Mesendoderm (in vitro differentiated cells): ENCODE data around the gene PDIA5.
A peak's percentile ranks its signal among the peaks of the same experiment; 100 is the strongest.
"Not testable (repeated sequence)": the region's sequence is repeated elsewhere in the genome, so short reads cannot be mapped to it uniquely, and the experiment has no call there.

Source experiments
- DNase-seq: peaks from one replicate; pipeline ENCODE4 v3.0.0; 2013
- H2AK5ac ChIP-seq: 2 replicates; pipeline ENCODE4 v1.6.1; 2013; ENCODE audit warnings: low read length, inconsistent platforms
- H2BK120ac ChIP-seq: 2 replicates; pipeline ENCODE4 v1.6.1; 2013; ENCODE audit warnings: low read depth, mild to moderate bottlenecking, low read length, moderate library complexity, mixed read lengths
- H2BK15ac ChIP-seq: replicated peaks from 2 replicates; pipeline ENCODE4 v1.6.1; 2013; ENCODE audit warnings: low read depth, mild to moderate bottlenecking, moderate library complexity
- H2BK5ac ChIP-seq: 2 replicates; pipeline ENCODE4 v1.6.1; 2013; ENCODE audit warnings: low read length, inconsistent platforms
- H3K18ac ChIP-seq: 2 replicates; pipeline ENCODE4 v1.6.1; 2013; ENCODE audit warnings: mild to moderate bottlenecking, low read length, mixed read lengths
- H3K23ac ChIP-seq: one replicate; pipeline ENCODE4 v1.6.1; 2013; ENCODE audit warnings: low read length
- H3K27ac ChIP-seq: 2 replicates; pipeline ENCODE4 v1.5.1; 2013; ENCODE audit warnings: low read depth, mild to moderate bottlenecking, inconsistent platforms, low read length, moderate library complexity
- H3K27me3 ChIP-seq: 2 replicates; pipeline ENCODE4 v1.6.1; 2013; ENCODE audit warnings: low read length, control low read depth, mild to moderate bottlenecking, inconsistent platforms; ENCODE audit not compliant: insufficient read depth, poor library complexity
- H3K36me3 ChIP-seq: 2 replicates; pipeline ENCODE4 v1.6.1; 2013; ENCODE audit warnings: low read length, inconsistent platforms; ENCODE audit not compliant: control insufficient read depth, insufficient read depth
- H3K4ac ChIP-seq: one replicate; pipeline ENCODE4 v1.6.1; 2013; ENCODE audit warnings: low read depth, mild to moderate bottlenecking, low read length, moderate library complexity
- H3K4me1 ChIP-seq: 2 replicates; pipeline ENCODE4 v1.6.1; 2013; ENCODE audit warnings: low read depth, low read length, inconsistent platforms; ENCODE audit not compliant: control insufficient read depth
- H3K4me2 ChIP-seq: 2 replicates; pipeline ENCODE4 v1.6.1; 2013; ENCODE audit warnings: low read length
- H3K4me3 ChIP-seq: 2 replicates; pipeline ENCODE4 v1.5.1; 2013; ENCODE audit warnings: mild to moderate bottlenecking, low read length
- H3K56ac ChIP-seq: one replicate; pipeline ENCODE4 v1.6.1; 2013; ENCODE audit warnings: low read length
- H3K79me1 ChIP-seq: 2 replicates; pipeline ENCODE4 v1.6.1; 2013; ENCODE audit warnings: low read length, inconsistent platforms
- H3K79me2 ChIP-seq: 2 replicates; pipeline ENCODE4 v1.6.1; 2013; ENCODE audit warnings: mild to moderate bottlenecking, low read length; ENCODE audit not compliant: control insufficient read depth, insufficient read depth
- H3K9ac ChIP-seq: 2 replicates; pipeline ENCODE4 v1.6.1; 2013; ENCODE audit warnings: low read length, inconsistent platforms
- H4K5ac ChIP-seq: one replicate; pipeline ENCODE4 v1.6.1; 2013; ENCODE audit warnings: low read length
- H4K8ac ChIP-seq: one replicate; pipeline ENCODE4 v1.6.1; 2013; ENCODE audit warnings: low read depth, mild to moderate bottlenecking, control low read depth, low read length, moderate library complexity
- WGBS: extraction: QIAGEN DNeasy Blood & Tissue Kit; methylation state at CpG from one replicate; pipeline ENCODE4 v1.1.7; 2013; ENCODE audit warnings: low lambda C conversion rate, missing lambda C conversion rate; ENCODE audit not compliant: insufficient coverage; ENCODE audit errors: extremely low coverage; 5-methylcytosine and 5-hydroxymethylcytosine counted together

Gene PDIA5

DNA sequence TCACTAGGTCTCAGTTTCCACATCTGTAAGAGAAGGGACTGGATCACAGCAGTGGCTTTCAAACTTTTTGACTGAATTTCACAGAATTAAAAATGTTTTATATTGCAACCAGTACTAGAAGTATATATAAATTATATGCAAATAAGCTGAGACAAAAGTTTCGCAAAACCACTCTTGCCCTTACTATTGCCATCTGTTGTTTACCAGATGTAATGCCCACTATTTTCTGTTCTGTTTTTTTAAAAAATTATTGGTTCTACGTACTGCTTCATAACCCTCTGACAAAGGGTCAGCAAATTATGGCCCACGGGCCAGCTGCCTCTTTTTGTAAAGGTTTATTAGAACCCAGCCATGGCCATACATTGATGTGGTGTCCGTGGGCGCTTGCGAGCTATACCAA is 44.8 kb downstream of the PDIA5 start:
- peaks cover 9% of the 10 kb centered on the region for H3K36me3 ChIP-seq
- no peak overlapping the region for H3K27ac ChIP-seq
- H4K8ac ChIP-seq: no peak overlapping the region
- no peak overlapping the region for H2AK5ac ChIP-seq
- H3K4me1 ChIP-seq: no peaks in the 10 kb centered on the region
- no peak overlapping the region for H3K18ac ChIP-seq
- H2BK15ac ChIP-seq: no peak overlapping the region
- H3K4ac ChIP-seq: no peak overlapping the region
- no peak overlapping the region for H4K5ac ChIP-seq
- no peak overlapping the region for H2BK120ac ChIP-seq
- H3K27me3 ChIP-seq: no peaks in the 10 kb centered on the region
- H3K79me2 ChIP-seq: no peaks in the 10 kb centered on the region
- peaks cover 2% of the 10 kb centered on the region for H3K79me1 ChIP-seq
- no peak for DNase-seq
- WGBS: no CpG with 5 or more reads among the region's 6 CpGs
- H2BK5ac ChIP-seq: no peak overlapping the region
- H3K56ac ChIP-seq: no peak overlapping the region
- H3K4me3 ChIP-seq: no peak overlapping the region
- H3K9ac ChIP-seq: no peak overlapping the region
- no peak overlapping the region for H3K4me2 ChIP-seq
- no peak overlapping the region for H3K23ac ChIP-seq

DNA sequence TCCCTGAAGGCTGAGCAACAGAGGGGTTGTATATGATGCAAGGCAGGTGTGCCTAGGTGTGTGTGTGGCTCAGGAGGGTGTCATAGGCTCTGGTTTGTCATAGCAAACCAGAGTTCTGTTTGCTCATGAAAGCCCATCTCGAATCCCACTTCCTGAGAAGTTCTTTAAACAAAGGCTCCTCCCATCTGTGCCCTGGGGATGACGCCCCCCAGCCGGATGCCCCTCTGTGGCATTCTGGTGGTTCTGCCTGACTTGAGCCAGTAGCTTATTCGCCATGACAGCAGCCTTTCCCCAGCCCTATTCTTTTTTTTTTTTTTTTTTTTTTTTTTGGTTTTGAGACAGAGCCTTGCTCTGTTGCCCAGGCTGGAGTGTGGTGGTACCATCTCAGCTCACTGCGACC is 45.4 kb downstream of the PDIA5 start:
- H3K4me2 ChIP-seq: no peak overlapping the region

GRCh38 chr3:123112656-123113055 is 45.8 kb downstream of the PDIA5 start:
- not testable (repeated sequence) for H3K27me3 ChIP-seq, H3K79me2 ChIP-seq, H2BK5ac ChIP-seq, H4K8ac ChIP-seq, H2BK15ac ChIP-seq, H4K5ac ChIP-seq, H3K27ac ChIP-seq, H3K23ac ChIP-seq, H2AK5ac ChIP-seq, DNase-seq, H3K4me2 ChIP-seq, H3K56ac ChIP-seq, H3K4me3 ChIP-seq, H3K9ac ChIP-seq, H3K18ac ChIP-seq, H3K4me1 ChIP-seq, H2BK120ac ChIP-seq, H3K79me1 ChIP-seq, H3K4ac ChIP-seq, H3K36me3 ChIP-seq
- WGBS: no CpG with 5 or more reads among the region's 7 CpGs

More for the DNA sequence above, 45.4 kb downstream of the PDIA5 start:
- no peak for DNase-seq
- Histone ChIP-seq H4K8ac (no peak overlapping the region), H2AK5ac (no peak overlapping the region), H3K79me2 (no peaks in the 10 kb centered on the region), H3K27me3 (no peaks in the 10 kb centered on the region), H3K27ac (no peak overlapping the region), H3K4me3 (no peak overlapping the region), H3K79me1 (peaks cover 2% of the 10 kb centered on the region), H3K4me1 (no peaks in the 10 kb centered on the region), H2BK15ac (no peak overlapping the region), H2BK5ac (no peak overlapping the region), H3K56ac (no peak overlapping the region), H2BK120ac (no peak overlapping the region), H3K4ac (no peak overlapping the region), H3K18ac (no peak overlapping the region), H3K9ac (no peak overlapping the region), H3K23ac (no peak overlapping the region), H4K5ac (no peak overlapping the region), H3K36me3 (peaks cover 7% of the 10 kb centered on the region)
- no CpG with 5 or more reads among the region's 5 CpGs for WGBS

GRCh38 chr3:123113889-123114450 is 47.1 kb downstream of the PDIA5 start:
- no CpG with 5 or more reads among the region's 5 CpGs for WGBS
- DNase-seq: peak; percentile 36
- H3K27ac ChIP-seq: no peak overlapping the region

GRCh38 chr3:123116116-123116515 is 49.3 kb downstream of the PDIA5 start:
- WGBS: no CpG with 5 or more reads among the region's 10 CpGs
- H3K36me3 ChIP-seq: peaks cover 7% of the 10 kb centered on the region
- H3K4me2 ChIP-seq: no peak overlapping the region

More at GRCh38 chr3:123113889-123114450, 47.1 kb downstream of the PDIA5 start:
- no peaks in the 10 kb centered on the region for H3K27me3 ChIP-seq
- H3K36me3 ChIP-seq: peaks cover 5% of the 10 kb centered on the region
- H3K9ac ChIP-seq: no peak overlapping the region
- no peak overlapping the region for H3K4me2 ChIP-seq
- H2AK5ac ChIP-seq: no peak overlapping the region
- no peak overlapping the region for H3K56ac ChIP-seq
- H3K4me1 ChIP-seq: no peaks in the 10 kb centered on the region
- no peak overlapping the region for H2BK120ac ChIP-seq
- no peak overlapping the region for H4K5ac ChIP-seq
- peaks cover 2% of the 10 kb centered on the region for H3K79me1 ChIP-seq
- no peak overlapping the region for H4K8ac ChIP-seq
- no peak overlapping the region for H2BK15ac ChIP-seq
- H2BK5ac ChIP-seq: no peak overlapping the region
- H3K79me2 ChIP-seq: no peaks in the 10 kb centered on the region
- no peak overlapping the region for H3K23ac ChIP-seq
- H3K4ac ChIP-seq: no peak overlapping the region
- H3K4me3 ChIP-seq: no peak overlapping the region
- no peak overlapping the region for H3K18ac ChIP-seq

GRCh38 chr3:123119388-123119787 is 52.6 kb downstream of the PDIA5 start:
- Histone ChIP-seq H3K36me3 (peaks cover 11% of the 10 kb centered on the region), H3K18ac (no peak overlapping the region), H2BK15ac (no peak overlapping the region), H4K5ac (no peak overlapping the region), H3K4me3 (no peak overlapping the region), H3K23ac (no peak overlapping the region), H4K8ac (no peak overlapping the region), H3K56ac (no peak overlapping the region), H2BK120ac (no peak overlapping the region), H2AK5ac (no peak overlapping the region), H3K79me1 (no peaks in the 10 kb centered on the region), H3K4ac (no peak overlapping the region), H3K79me2 (no peaks in the 10 kb centered on the region), H3K9ac (no peak overlapping the region), H3K4me2 (no peak overlapping the region), H3K27me3 (no peaks in the 10 kb centered on the region), H2BK5ac (no peak overlapping the region), H3K27ac (no peak overlapping the region), H3K4me1 (peaks cover 7% of the 10 kb centered on the region)
- WGBS: no CpG with 5 or more reads among the region's 4 CpGs
- no peak for DNase-seq

More at GRCh38 chr3:123116116-123116515, 49.3 kb downstream of the PDIA5 start:
- Histone ChIP-seq H3K4me1 (peaks cover 5% of the 10 kb centered on the region), H3K4me3 (no peak overlapping the region), H3K56ac (no peak overlapping the region), H3K27ac (no peak overlapping the region), H3K9ac (no peak overlapping the region), H3K79me2 (no peaks in the 10 kb centered on the region), H3K27me3 (no peaks in the 10 kb centered on the region), H4K5ac (no peak overlapping the region), H3K18ac (no peak overlapping the region), H3K23ac (no peak overlapping the region), H3K4ac (no peak overlapping the region), H3K79me1 (peaks cover 2% of the 10 kb centered on the region), H4K8ac (no peak overlapping the region), H2BK120ac (no peak overlapping the region), H2BK5ac (no peak overlapping the region), H2BK15ac (no peak overlapping the region), H2AK5ac (no peak overlapping the region)
- DNase-seq: no peak
